Measurements from ENCODE around the gene HDAC9.

The HDAC9 gene

GRCh38 chr7:18610331-18610948, 114.9 kb downstream of the HDAC9 start:
- TF ChIP-seq CTCF (IDR thresholded peaks at IDR 0.05; ENCODE audit: low read depth, low read length, missing control alignments), result peak; percentile 64
- DNase-seq (ENCODE audit: extremely low read depth, low read depth), result peak; percentile 17
- H3K4me3 ChIP-seq (replicated peaks; ENCODE audit: low read depth, low read length), result no peak overlapping the region

- DNase-seq (ENCODE audit: extremely low read depth, low read depth), result no peak
- no peak overlapping the region for H3K4me3 ChIP-seq (replicated peaks; ENCODE audit: low read depth, low read length)
- TF ChIP-seq CTCF (IDR thresholded peaks at IDR 0.05; ENCODE audit: low read depth, low read length, missing control alignments), result no peak
Measured at GRCh38 chr7:18614841-18615240, 119.3 kb downstream of the HDAC9 start.

GRCh38 chr7:18619311-18619710, 123.8 kb downstream of the HDAC9 start:
- DNase-seq (ENCODE audit: extremely low read depth, low read depth), result no peak
- no peak overlapping the region for H3K4me3 ChIP-seq (replicated peaks; ENCODE audit: low read depth, low read length)
- no peak for TF ChIP-seq CTCF (IDR thresholded peaks at IDR 0.05; ENCODE audit: low read depth, low read length, missing control alignments)

- no peak for TF ChIP-seq CTCF (IDR thresholded peaks at IDR 0.05; ENCODE audit: low read depth, low read length, missing control alignments)
- no peak overlapping the region for H3K4me3 ChIP-seq (replicated peaks; ENCODE audit: low read depth, low read length)
- no peak for DNase-seq (ENCODE audit: extremely low read depth, low read depth)
Measured at GRCh38 chr7:18623389-18623788, 127.8 kb downstream of the HDAC9 start.

GRCh38 chr7:18624459-18624858, 128.9 kb downstream of the HDAC9 start:
- H3K4me3 ChIP-seq (replicated peaks; ENCODE audit: low read depth, low read length), result no peak overlapping the region
- TF ChIP-seq CTCF (IDR thresholded peaks at IDR 0.05; ENCODE audit: low read depth, low read length, missing control alignments), result no peak
- no peak for DNase-seq (ENCODE audit: extremely low read depth, low read depth)

GRCh38 chr7:18626086-18626485, 130.5 kb downstream of the HDAC9 start:
- DNase-seq (ENCODE audit: extremely low read depth, low read depth), result no peak
- TF ChIP-seq CTCF (IDR thresholded peaks at IDR 0.05; ENCODE audit: low read depth, low read length, missing control alignments), result no peak
- H3K4me3 ChIP-seq (replicated peaks; ENCODE audit: low read depth, low read length), result no peak overlapping the region

- no peak for DNase-seq (ENCODE audit: extremely low read depth, low read depth)
- H3K4me3 ChIP-seq (replicated peaks; ENCODE audit: low read depth, low read length), result no peak overlapping the region
- TF ChIP-seq CTCF (IDR thresholded peaks at IDR 0.05; ENCODE audit: low read depth, low read length, missing control alignments), result no peak
Measured at GRCh38 chr7:18626717-18627116, 131.2 kb downstream of the HDAC9 start.
